HG02588 (cell line): ENCODE measurements around the gene STRADB.
"Not testable (repeated sequence)": the region's sequence is repeated elsewhere in the genome, so short reads cannot be mapped to it uniquely, and the experiment has no call there.

Source experiments
- ATAC-seq: cut with Tn5 transposase; IDR thresholded peaks from one replicate; pipeline ENCODE4 v1.9.1; 2021; ENCODE audit warnings: mild to moderate bottlenecking, moderate library complexity; ENCODE audit not compliant: unreplicated experiment

Gene STRADB

DNA sequence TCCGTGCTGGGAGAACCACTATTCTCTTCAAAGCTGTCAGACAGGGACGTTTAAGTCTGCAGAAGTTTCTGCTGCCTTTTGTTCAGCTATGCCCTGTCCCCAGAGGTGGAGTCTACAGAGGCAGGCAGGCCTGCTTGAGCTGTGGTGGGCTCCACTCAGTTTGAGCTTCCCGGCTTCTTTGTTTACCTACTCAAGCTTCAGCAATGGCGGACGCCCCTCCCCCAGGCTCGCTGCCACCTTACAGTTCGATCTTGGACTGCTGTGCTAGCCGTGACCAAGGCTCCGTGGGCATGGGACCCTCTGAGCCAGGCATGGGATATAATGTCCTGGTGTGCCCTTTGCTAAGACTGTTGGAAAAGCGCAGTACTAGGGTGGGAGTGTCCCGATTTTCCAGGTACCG lies 21.2 kb upstream of the STRADB start:
- not testable (repeated sequence) for ATAC-seq

DNA sequence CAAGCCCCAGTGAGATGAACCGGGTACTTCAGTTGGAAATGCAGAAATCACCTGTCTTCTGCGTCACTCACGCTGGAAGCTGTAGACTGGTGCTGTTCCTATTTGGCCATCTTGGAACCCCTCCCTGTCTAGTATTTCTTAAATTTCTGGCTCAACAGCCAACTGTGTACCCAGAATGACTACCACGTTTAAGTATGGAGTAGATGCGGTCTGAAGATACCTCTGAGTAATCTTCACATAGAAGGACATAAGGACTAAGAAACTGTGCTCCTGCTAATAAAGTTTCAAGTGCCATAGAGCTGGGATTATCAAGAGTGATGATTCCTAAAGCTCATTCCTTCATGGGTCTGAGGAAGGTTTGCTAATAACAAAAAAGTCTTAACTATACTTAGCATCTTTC lies 20.7 kb upstream of the STRADB start:
- ATAC-seq, result no peak

GRCh38 chr2:201432038-201432620 lies 19.4 kb upstream of the STRADB start:
- ATAC-seq, result no peak

DNA sequence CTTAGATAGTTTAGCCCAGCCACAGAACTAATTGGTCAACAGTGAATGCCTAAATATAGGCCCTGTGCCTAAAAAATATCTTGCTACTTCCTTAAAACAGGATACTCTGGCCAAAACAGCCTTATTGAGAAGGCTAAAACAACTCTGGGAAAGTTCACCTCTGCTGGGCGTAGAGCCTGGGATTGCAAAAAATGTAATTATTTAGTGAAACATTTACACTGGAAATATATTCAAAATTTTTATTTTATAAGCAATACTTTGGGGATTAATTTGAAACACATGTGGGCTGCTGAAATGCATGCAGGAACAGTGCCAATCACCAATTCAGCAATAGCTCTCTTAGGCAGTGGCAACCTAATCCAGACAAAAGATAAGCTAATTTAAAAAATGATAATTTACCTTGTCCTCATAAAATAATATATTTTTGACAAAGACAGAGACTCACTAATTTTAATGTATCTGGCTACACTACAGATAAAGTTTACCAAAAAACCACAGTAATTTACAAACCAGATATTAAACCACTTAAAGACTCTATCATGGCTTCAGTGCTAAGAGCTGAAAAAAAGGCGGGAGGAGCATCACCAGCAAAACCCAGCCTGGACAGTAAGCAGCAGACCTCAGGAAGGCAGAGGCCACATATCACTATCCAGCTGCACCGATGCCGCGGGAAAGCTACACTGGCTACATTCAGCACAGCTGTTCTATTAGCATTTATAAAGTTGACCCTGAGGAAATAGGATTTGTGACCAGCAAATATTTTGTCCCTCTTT lies 18.7 kb upstream of the STRADB start:
- ATAC-seq, result no peak

GRCh38 chr2:201433394-201433995 lies 18.0 kb upstream of the STRADB start:
- ATAC-seq, result no peak

- ATAC-seq, result no peak
Observed at GRCh38 chr2:201436141-201436540, 15.4 kb upstream of the STRADB start.

- not testable (repeated sequence) for ATAC-seq
Observed at GRCh38 chr2:201439336-201439922, 12.1 kb upstream of the STRADB start.

- ATAC-seq, result no peak
Observed at GRCh38 chr2:201440182-201440581, 11.4 kb upstream of the STRADB start.

GRCh38 chr2:201441409-201441808 lies 10.1 kb upstream of the STRADB start:
- no peak for ATAC-seq

DNA sequence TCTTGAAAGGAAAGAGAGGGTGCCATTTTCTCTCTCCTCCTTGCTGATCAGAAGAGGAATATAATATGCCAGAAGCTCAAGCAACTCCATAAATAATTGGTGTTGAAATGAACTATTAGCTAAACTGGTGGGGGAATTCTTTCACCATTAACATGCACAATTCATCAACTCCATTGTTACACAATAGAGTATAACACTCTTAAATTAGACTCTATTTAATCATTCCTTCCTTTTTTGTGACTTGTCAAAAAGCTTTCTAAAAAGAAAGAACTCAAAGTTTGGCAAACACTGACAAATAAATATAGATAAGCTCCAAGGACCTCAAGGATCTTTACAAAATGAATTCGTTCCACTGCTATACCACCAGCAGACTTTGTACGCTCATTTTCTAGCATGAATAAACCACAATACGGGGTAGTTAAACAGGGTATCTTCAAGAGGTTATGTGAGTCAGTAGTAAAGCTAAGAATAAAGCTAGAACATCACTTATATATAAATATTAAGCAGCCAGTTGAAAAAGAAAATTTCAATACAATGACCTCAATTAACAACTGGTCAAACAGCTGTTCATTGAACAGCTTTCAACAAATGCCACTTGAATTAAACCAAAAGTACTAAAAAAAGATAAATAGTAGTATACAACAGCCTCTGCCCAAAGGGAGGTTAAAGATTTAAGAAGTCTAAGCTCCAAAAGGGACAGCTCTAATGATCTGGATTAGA lies 6.6 kb upstream of the STRADB start:
- no peak for ATAC-seq

- ATAC-seq, result no peak
Observed at GRCh38 chr2:201447086-201447485, 4.5 kb upstream of the STRADB start.

GRCh38 chr2:201448061-201448460 lies 3.5 kb upstream of the STRADB start:
- ATAC-seq, result no peak

DNA sequence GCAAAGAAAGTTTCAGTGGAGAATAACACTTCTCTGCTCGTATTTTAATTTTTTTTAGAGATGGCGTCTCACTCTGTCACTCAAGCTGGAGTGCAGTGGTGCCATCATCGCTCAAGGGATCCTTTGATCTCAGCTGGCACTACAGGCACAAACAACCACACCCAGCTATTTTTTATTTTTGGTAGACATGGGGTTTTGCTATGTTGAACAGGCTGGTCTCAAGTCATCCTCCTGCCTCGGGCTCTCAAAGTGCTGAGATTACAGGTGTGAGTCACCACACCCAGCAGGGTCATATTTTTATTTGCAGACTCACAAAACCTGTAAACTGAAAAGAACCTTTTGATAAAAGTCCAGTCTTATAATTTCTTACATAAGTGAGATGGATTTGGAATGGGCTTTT lies 2.8 kb upstream of the STRADB start:
- ATAC-seq, result no peak

DNA sequence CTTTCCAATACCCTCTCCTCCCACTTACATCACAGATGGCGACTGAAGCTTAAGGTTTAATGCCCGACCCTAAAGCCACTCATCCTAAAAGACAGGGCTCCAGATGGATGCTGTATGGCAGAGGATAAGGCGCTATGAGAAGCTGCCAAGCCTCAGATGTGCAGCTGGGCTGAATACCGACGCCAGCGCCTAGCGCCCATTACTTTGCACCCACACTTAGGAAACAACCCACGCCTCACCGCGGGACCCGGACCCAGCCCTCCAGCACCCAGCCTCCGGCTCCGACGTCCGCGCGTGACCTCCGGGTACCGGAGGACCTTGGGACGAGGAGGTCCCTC lies 617 bp upstream of the STRADB start:
- peak; percentile 16 for ATAC-seq

GRCh38 chr2:201452058-201452921 lies 750 bp downstream of the STRADB start:
- no peak for ATAC-seq

GRCh38 chr2:201452922-201453643 lies 1.5 kb downstream of the STRADB start:
- ATAC-seq, result no peak

DNA sequence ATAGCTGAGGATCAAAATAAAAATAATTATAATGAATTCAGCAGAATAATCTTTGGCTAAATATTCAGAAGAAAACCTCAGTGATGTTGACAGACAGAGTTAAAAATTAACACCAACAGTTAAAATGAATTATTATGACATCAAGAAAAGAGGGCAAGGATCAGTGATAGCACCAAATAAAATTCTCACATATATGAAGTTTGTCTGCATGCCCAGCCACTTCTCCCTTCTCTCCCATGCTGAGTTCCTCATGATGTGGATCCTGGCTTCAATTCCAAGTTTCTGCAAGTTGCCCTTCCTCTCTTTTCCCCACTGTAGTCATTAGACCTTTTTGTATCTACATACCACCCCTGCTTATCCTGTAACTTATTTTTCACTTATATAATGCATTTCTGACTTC lies 6.8 kb downstream of the STRADB start:
- ATAC-seq, result no peak

- ATAC-seq, result no peak
Observed at GRCh38 chr2:201460532-201460931, 9.0 kb downstream of the STRADB start.

DNA sequence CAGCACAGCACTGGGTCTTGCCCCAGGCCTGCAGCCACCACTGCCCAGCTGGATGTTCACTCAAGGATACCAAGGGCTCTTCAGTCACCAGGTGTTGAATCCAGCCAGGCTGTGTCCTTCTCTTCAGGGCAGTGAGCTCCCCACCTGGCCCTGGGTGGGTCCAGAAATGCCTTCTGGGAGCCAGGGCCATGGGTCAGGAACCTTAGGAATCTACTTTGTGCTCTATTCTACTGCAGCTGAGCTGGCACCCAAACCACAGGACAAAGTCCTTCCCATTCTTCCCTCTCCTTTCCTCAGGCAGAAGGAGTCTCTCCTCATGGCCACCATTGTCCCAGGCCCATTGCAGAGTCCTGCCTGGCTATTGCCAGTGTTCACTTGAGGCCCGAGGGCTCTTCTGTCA lies 13.0 kb downstream of the STRADB start:
- ATAC-seq, result no peak

DNA sequence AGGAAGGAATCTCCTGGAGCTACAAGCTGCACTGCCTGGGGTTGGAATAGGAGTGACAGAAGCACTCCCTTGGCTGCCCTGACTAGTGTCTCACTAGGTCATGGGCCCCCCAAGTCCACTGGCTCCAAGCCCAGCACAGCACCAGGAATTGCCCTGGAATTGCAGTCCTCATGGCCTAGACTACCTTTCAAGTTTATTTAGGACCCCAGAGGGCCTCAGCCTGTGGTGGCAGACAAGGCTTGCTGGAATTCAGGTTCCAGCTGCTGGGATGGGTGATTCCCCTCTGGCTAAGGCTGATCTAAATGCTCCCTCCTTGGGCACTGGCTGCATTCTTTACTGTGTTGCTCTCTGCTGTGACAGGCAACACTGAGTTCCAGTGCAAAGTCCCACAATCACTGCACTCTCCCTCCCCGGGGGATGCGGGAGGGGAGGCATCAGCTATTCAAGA lies 14.0 kb downstream of the STRADB start:
- no peak for ATAC-seq
